Left ventricle myocardium inferior (tissue), 1 donor: ENCODE measurements around the gene ZNF681. TPM values are rescaled to one million over a fixed set of nuclear protein-coding genes. Genes with fewer than 3 reads are reported as not detected.
"Not testable (repeated sequence)": the region's sequence is repeated elsewhere in the genome, so short reads cannot be mapped to it uniquely, and the experiment has no call there.

Experiments
- DNase-seq: peaks from one replicate; pipeline ENCODE4 v3.0.0-alpha.2; 2020
- H3K27ac ChIP-seq: fragments of 200-600 bp; replicated peaks from 2 replicates; pipeline ENCODE4 v1.8.0; 2021
- H3K27me3 ChIP-seq: fragments of 200-600 bp; 2 replicates; pipeline ENCODE4 v1.8.0; 2021; ENCODE audit warnings: low read depth
- H3K36me3 ChIP-seq: fragments of 200-600 bp; 2 replicates; pipeline ENCODE4 v1.8.0; 2021
- H3K4me1 ChIP-seq: fragments of 200-600 bp; 2 replicates; pipeline ENCODE4 v1.8.0; 2021
- H3K4me3 ChIP-seq: fragments of 200-600 bp; 2 replicates; pipeline ENCODE4 v1.8.0; 2021; ENCODE audit warnings: mild to moderate bottlenecking, moderate library complexity
- H3K9me3 ChIP-seq: fragments of 200-600 bp; replicated peaks from 2 replicates; pipeline ENCODE4 v1.8.0; 2021
- CTCF ChIP-seq: fragments of 200-600 bp; IDR thresholded peaks from 2 replicates; pipeline ENCODE4 v1.8.0; 2021; ENCODE audit warnings: antibody characterized with exemption, mild to moderate bottlenecking, borderline replicate concordance
- intact Hi-C: fragments of 100-400 bp; cut with micrococcal nuclease; formaldehyde crosslinking; loops from one replicate; pipeline ENCODE4 v1.11.0; 2022
- total RNA-seq: library from RNA; stranded (reverse); fragmentation: NEBNext Ultra II Directional; extraction: Animal tissue kit (Norgen Biotek cat#: 25700); gene quantifications from one replicate; pipeline ENCODE4 v1.2.1, GENCODE V29; 2021
- donor health status: DM: no; HTN: yes; CAD: no; lungs with severe emphysema.

ZNF681 gene
- total RNA-seq, 1 donor from 2014 or later: 0.25 TPM

GRCh38 chr19:23724161-23724560, 34.5 kb downstream of the ZNF681 start:
- intact Hi-C loops: not testable (repeated sequence)

GRCh38 chr19:23718802-23719201, 39.9 kb downstream of the ZNF681 start:
- H3K4me3 ChIP-seq: no peak overlapping the region
- H3K27me3 ChIP-seq: peaks cover 25% of the 10 kb centered on the region
- H3K36me3 ChIP-seq: no peaks in the 10 kb centered on the region
- intact Hi-C loops: no loop called here
- no peak for TF ChIP-seq CTCF
- no peak overlapping the region for H3K27ac ChIP-seq
- DNase-seq: no peak
- H3K9me3 ChIP-seq: no peaks in the 10 kb centered on the region
- no peaks in the 10 kb centered on the region for H3K4me1 ChIP-seq

More at GRCh38 chr19:23724161-23724560, 34.5 kb downstream of the ZNF681 start:
- not testable (repeated sequence) for H3K4me1 ChIP-seq, H3K36me3 ChIP-seq, H3K4me3 ChIP-seq, H3K27ac ChIP-seq, DNase-seq, H3K9me3 ChIP-seq
- H3K27me3 ChIP-seq: peaks cover 25% of the 10 kb centered on the region

GRCh38 chr19:23716792-23717191, 41.9 kb downstream of the ZNF681 start:
- no peaks in the 10 kb centered on the region for H3K9me3 ChIP-seq
- H3K27me3 ChIP-seq: peaks cover 20% of the 10 kb centered on the region
- no peak for TF ChIP-seq CTCF
- no peak overlapping the region for H3K4me3 ChIP-seq
- H3K4me1 ChIP-seq: no peaks in the 10 kb centered on the region
- no peaks in the 10 kb centered on the region for H3K36me3 ChIP-seq
- DNase-seq: no peak
- intact Hi-C loops: no loop called here
- H3K27ac ChIP-seq: no peak overlapping the region

GRCh38 chr19:23709347-23709746, 49.3 kb downstream of the ZNF681 start:
- no peak for DNase-seq
- TF ChIP-seq CTCF: no peak
- intact Hi-C loops: no loop called here
- H3K27ac ChIP-seq: no peak overlapping the region
- H3K4me1 ChIP-seq: no peaks in the 10 kb centered on the region
- H3K27me3 ChIP-seq: no peaks in the 10 kb centered on the region
- no peaks in the 10 kb centered on the region for H3K9me3 ChIP-seq
- no peak overlapping the region for H3K4me3 ChIP-seq
- H3K36me3 ChIP-seq: no peaks in the 10 kb centered on the region

GRCh38 chr19:23706657-23707056, 52.0 kb downstream of the ZNF681 start:
- Histone ChIP-seq H3K4me1 (no peaks in the 10 kb centered on the region), H3K27ac (no peak overlapping the region), H3K27me3 (no peaks in the 10 kb centered on the region), H3K4me3 (no peak overlapping the region), H3K9me3 (no peaks in the 10 kb centered on the region), H3K36me3 (no peaks in the 10 kb centered on the region)
- intact Hi-C loops: no loop called here
- no peak for TF ChIP-seq CTCF
- no peak for DNase-seq

GRCh38 chr19:23699521-23699860, 59.2 kb downstream of the ZNF681 start:
- TF ChIP-seq CTCF: no peak
- no peaks in the 10 kb centered on the region for H3K27me3 ChIP-seq
- H3K9me3 ChIP-seq: peaks cover 5% of the 10 kb centered on the region
- intact Hi-C loops: no loop called here
- DNase-seq: no peak
- H3K27ac ChIP-seq: no peak overlapping the region
- H3K4me3 ChIP-seq: no peak overlapping the region
- no peaks in the 10 kb centered on the region for H3K36me3 ChIP-seq
- H3K4me1 ChIP-seq: no peaks in the 10 kb centered on the region
